Parathyroid adenoma (tissue), 2 donors: ENCODE results near the gene LMTK3.

Source experiments
- H2AFZ ChIP-seq: fragments of 300-600 bp; sonication (generic); one replicate; pipeline ENCODE4 v1.7.0; 2017; ENCODE audit warnings: antibody characterized with exemption, mild to moderate bottlenecking
- H3K27ac ChIP-seq: fragments of 300-600 bp; sonication (generic); one replicate; pipeline ENCODE4 v1.7.0; 2017
- H3K27me3 ChIP-seq: fragments of 300-600 bp; sonication (generic); one replicate; pipeline ENCODE4 v1.7.0; 2017; ENCODE audit warnings: low read length; ENCODE audit not compliant: control insufficient read depth, insufficient read depth
- H3K36me3 ChIP-seq: fragments of 300-600 bp; sonication (generic); one replicate; pipeline ENCODE4 v1.7.0; 2017; ENCODE audit warnings: low read length; ENCODE audit not compliant: control insufficient read depth, insufficient read depth
- H3K4me1 ChIP-seq: fragments of 300-600 bp; sonication (generic); one replicate; pipeline ENCODE4 v1.7.0; 2017; ENCODE audit warnings: control low read depth
- H3K4me2 ChIP-seq: fragments of 300-600 bp; sonication (generic); one replicate; pipeline ENCODE4 v1.7.0; 2017; ENCODE audit warnings: low read length
- H3K4me3 ChIP-seq: fragments of 300-600 bp; sonication (generic); one replicate; pipeline ENCODE4 v1.7.0; 2017; ENCODE audit warnings: low read depth, low read length
- H3K79me2 ChIP-seq: fragments of 300-600 bp; sonication (generic); one replicate; pipeline ENCODE4 v1.7.0; 2017; ENCODE audit warnings: control low read depth
- H3K9ac ChIP-seq: fragments of 300-600 bp; sonication (generic); one replicate; pipeline ENCODE4 v1.7.0; 2017; ENCODE audit warnings: mild to moderate bottlenecking
- H3K9me3 ChIP-seq: fragments of 300-600 bp; sonication (generic); one replicate; pipeline ENCODE4 v1.7.0; 2017; ENCODE audit warnings: low read length; ENCODE audit not compliant: control insufficient read depth
- CTCF ChIP-seq: fragments of 300-600 bp; sonication (generic); IDR thresholded peaks from one replicate; pipeline ENCODE4 v1.7.0; 2017; ENCODE audit warnings: antibody characterized with exemption, mild to moderate bottlenecking
- donor health status: primary hyperparathyroidism.

LMTK3 gene

GRCh38 chr19:48502350-48503018 lies 9.2 kb downstream of the LMTK3 start:
- no peak overlapping the region for H2AFZ ChIP-seq
- H3K4me2 ChIP-seq, result peak overlapping the region; percentile 80
- no peak overlapping the region for H3K27ac ChIP-seq
- no peaks in the 10 kb centered on the region for H3K4me1 ChIP-seq
- H3K9me3 ChIP-seq, result no peaks in the 10 kb centered on the region
- H3K79me2 ChIP-seq, result no peaks in the 10 kb centered on the region
- H3K27me3 ChIP-seq, result no peaks in the 10 kb centered on the region
- H3K9ac ChIP-seq, result no peak overlapping the region
- TF ChIP-seq CTCF, result no peak
- H3K4me3 ChIP-seq, result peak overlapping the region; percentile 57
- H3K36me3 ChIP-seq, result no peaks in the 10 kb centered on the region

- Histone ChIP-seq H3K9me3 (no peaks in the 10 kb centered on the region), H3K4me2 (peak overlapping the region; percentile 80), H3K9ac (no peak overlapping the region), H3K79me2 (no peaks in the 10 kb centered on the region), H3K36me3 (no peaks in the 10 kb centered on the region), H3K4me1 (no peaks in the 10 kb centered on the region), H3K4me3 (peak overlapping the region; percentile 57), H3K27me3 (no peaks in the 10 kb centered on the region), H3K27ac (no peak overlapping the region), H2AFZ (no peak overlapping the region)
- TF ChIP-seq CTCF, result no peak
Observed at GRCh38 chr19:48501494-48502349, 9.9 kb downstream of the LMTK3 start.

DNA sequence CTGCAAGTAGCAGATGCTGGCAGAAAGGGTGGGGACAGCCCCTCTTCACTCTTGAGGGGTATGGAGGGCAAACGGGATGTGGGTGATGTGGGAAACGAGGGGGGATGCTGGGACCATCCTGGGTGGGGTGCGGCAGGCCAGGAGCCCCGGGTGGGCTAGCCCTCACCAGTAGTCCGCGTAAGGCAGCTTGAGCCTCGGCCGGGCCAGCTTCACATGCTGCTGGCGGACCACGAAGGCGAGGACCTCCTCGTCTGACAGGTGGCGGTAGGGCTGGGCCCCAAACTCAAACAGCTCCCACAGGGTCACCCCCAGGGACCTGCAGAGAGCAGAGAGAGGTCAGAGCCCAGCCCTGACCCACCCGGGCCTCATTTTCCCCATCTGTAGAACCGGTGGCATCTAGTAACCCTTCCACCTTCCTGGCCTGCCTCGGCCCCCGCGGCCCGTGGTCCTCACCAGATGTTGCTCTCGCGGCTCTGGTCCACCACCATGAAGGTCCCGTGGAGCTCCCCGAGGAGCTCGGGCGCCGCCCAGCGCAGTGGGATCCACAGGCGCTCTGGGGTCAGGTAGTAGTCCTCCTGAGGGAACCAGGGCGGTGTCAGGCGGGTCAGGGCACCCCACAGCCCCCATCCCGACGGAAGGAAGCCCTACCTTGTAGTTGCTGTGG lies 10.7 kb downstream of the LMTK3 start:
- Histone ChIP-seq H3K4me1 (no peaks in the 10 kb centered on the region), H3K9ac (no peak overlapping the region), H3K4me3 (peak overlapping the region; percentile 31), H3K79me2 (no peaks in the 10 kb centered on the region), H2AFZ (no peak overlapping the region), H3K4me2 (peak overlapping the region; percentile 55), H3K9me3 (no peaks in the 10 kb centered on the region), H3K27me3 (no peaks in the 10 kb centered on the region), H3K36me3 (no peaks in the 10 kb centered on the region), H3K27ac (no peak overlapping the region)
- TF ChIP-seq CTCF, result no peak

GRCh38 chr19:48499316-48500090 lies 12.1 kb downstream of the LMTK3 start:
- Histone ChIP-seq H3K36me3 (no peaks in the 10 kb centered on the region), H2AFZ (no peak overlapping the region), H3K4me2 (no peak overlapping the region), H3K79me2 (no peaks in the 10 kb centered on the region), H3K4me1 (no peaks in the 10 kb centered on the region), H3K27me3 (no peaks in the 10 kb centered on the region), H3K4me3 (no peak overlapping the region), H3K9me3 (no peaks in the 10 kb centered on the region), H3K27ac (no peak overlapping the region), H3K9ac (no peak overlapping the region)
- TF ChIP-seq CTCF, result no peak
